Kasumi-1 (cell line): Measurements from ENCODE around the gene SLAIN2.
"Not testable (repeated sequence)": the region's sequence is repeated elsewhere in the genome, so short reads cannot be mapped to it uniquely, and the experiment has no call there.

Source experiments
- DNase-seq, 2 experiments: peaks; one replicate each; lab custom pipeline; 2025; lab: John Stamatoyannopoulos, UW

SLAIN2 gene

DNA sequence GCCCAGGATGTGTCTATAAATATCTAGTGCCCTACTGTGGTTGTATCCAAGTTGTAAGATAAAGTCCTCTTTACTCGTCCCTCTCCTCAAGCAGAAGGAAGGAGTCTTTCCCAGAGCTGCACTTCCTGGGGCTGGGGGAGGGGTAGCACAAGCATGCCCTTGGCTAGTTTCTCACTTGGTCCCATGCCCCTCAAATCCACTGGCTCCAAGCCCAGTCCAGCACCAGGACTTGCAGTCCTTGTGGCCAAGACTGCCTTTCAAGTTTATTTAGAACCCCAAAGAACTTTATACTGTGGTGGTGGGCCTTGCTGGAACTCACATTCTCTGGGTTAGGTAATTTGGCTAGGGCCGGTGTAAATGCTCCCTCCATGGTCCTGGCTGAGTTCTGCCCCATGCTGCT is 98.7 kb downstream of the SLAIN2 start:
- no peak for DNase-seq

GRCh38 chr4:48440914-48441313 is 99.6 kb downstream of the SLAIN2 start:
- DNase-seq: peak; percentile 69 to 72

- DNase-seq: peak; percentile 46 to 68
These were observed 104.4 kb downstream of the SLAIN2 start for GRCh38 chr4:48445704-48446103.

GRCh38 chr4:48446642-48447041 is 105.3 kb downstream of the SLAIN2 start:
- DNase-seq: no peak

DNA sequence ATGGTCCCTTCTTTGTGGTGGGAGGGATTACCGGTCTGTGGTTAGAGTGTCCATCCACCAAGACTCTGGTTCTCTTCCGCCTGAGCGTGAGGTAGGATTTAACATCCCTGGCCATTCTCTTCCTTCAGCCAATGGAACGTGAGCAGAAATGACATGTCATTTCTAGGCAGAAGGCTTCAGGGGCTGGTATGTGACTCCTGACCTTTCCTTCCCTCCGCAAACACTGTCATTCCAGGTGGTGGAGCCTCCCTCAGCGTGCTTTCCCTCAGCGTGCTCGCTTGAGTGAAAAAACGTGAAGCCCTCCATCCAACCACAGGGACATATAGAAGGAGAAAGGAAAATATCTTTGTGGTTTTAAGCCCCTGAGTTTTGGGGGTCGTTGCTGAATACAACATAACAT is 107.8 kb downstream of the SLAIN2 start:
- no peak for DNase-seq

DNA sequence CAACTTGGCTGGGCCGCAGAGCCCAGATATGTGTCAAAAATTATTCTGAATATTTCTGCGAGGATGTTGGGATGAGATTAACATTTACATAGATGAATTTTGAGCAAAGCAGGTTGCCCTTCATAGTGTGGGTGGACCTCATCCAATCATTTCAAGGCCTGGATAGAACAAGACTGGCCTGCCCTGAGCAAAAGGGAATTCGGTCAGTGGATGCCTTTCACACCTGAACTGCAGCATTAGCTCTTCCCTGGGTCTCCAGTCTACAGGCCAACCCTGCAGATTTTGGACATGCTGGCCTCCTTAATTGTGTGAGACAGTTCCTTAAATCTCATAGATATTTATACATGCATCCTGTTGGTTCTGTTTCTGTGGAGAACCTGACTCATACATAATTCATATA is 109.4 kb downstream of the SLAIN2 start:
- DNase-seq: no peak

DNA sequence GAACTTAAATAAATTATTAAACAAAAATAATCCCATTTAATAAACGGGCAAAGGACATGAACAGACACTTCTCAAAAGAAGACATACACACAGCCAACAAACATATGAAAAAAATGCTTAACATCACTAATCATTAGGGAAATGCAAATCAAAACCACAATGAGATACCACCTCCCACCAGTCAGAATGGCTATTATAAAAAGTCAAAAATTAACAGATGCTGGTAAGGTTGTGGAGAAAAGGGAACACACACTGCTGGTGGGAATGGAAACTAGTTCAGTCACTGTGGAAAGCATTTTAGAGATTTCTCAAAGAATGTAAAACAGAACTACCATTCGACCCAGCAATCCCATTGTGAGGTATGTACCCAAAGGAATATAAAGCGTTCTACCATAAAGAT is 110.3 kb downstream of the SLAIN2 start:
- DNase-seq: not testable (repeated sequence)

DNA sequence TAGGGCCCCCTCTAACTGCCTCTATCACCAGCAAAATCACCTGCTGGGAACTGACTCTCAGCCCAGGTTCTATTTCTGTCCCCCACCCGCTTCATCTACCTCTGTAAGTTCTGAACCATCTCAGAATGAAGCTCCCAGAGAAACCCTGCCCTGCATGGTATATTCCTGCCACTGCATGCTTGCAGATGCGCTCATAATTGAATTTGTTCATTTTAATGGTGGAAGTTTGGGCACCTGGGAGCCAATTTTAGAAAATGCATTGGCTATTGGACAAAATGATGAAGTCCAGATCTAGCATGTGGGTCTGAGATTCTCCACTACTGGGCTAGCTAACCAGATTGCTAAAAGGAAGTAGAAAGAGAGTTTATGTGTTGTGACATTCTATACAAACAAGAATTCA is 113.3 kb downstream of the SLAIN2 start:
- DNase-seq: no peak

DNA sequence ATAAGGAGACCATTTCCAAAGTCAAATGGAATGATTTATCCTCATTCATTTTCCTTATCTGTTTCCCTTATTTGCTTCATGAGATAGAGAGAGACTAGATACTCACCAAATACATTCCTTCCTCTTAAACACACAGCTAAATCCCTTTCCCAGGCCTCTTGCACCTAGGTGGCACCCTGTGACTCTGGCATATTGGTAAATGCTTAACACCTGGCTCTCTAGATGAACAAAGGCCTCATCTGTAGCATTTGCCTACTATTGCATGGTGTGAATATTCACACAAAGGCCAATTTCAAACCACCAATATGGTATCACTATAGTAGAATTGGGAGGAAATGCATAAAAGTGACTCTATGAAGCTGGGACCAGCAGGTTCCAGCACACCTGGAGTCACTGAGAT is 119.7 kb downstream of the SLAIN2 start:
- no peak for DNase-seq

- no peak for DNase-seq
These were observed 121.0 kb downstream of the SLAIN2 start for GRCh38 chr4:48462363-48462762.

DNA sequence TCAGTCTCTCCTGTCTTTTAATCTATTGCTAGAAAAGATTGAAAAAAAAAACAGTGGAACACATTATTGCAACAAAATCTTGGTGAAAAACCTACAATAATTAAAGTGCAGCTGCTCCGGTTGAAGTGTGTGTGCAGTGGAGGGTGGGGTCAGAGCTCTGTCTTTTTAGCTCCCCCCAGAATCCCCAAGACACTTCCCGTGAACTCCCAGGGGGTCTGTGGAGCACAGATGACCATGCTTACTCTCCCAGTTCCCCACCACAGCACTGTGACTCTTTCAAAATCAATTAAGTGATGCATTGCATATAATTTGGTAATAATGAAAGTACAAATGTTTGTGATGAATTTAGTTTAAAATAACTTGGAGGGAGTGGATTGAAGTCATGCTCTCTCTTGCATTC is 126.1 kb downstream of the SLAIN2 start:
- DNase-seq: no peak

- DNase-seq: no peak
These were observed 126.6 kb downstream of the SLAIN2 start for GRCh38 chr4:48467891-48468290.

- DNase-seq: no peak
These were observed 128.8 kb downstream of the SLAIN2 start for GRCh38 chr4:48470137-48470536.

- no peak for DNase-seq
These were observed 129.2 kb downstream of the SLAIN2 start for GRCh38 chr4:48470570-48470969.

DNA sequence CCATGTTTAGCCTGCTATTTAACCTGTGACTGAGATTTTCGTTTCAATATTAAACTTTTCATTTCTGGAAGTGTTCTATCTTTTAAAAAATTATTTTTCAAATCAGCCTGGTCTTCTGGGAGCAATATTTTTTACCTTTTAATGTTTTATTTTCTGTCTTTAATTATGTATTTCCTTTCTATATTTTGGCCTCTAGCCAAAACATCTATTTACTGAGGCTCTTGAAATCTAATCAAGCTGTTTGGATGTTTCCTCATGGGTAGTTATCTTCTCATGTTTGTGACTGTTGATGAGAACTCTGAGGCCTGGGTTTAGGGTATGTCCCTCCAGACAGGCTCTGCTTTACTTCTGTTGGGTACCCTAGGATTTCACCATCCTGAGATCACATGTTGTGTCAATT is 131.5 kb downstream of the SLAIN2 start:
- DNase-seq: no peak

DNA sequence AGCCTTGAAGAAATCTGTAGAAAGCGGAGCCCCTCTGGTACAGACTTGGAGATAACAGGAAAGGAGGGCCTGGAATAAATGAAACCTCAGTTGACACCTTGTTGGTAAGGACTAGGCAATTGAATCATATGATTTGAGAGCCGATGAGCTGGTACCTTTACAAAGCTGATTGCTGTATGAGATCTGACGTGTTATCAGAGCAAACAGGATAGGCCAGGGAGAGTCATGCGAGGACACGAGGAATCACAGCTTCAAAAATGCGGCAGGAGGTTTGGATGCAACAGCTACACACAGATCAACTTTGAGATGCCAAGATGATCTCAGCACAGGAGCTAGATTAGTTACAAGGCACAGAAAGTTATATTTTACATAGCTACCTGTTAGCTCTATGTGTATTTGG is 134.4 kb downstream of the SLAIN2 start:
- no peak for DNase-seq
